GM18511 (cell line): ENCODE data around the gene MAP3K13.

ENCODE experiments used
- ATAC-seq: cut with Tn5 transposase; IDR thresholded peaks from one replicate; pipeline ENCODE4 v1.9.1; 2021; ENCODE audit warnings: mild to moderate bottlenecking, moderate library complexity; ENCODE audit not compliant: unreplicated experiment

MAP3K13 gene, protein sequence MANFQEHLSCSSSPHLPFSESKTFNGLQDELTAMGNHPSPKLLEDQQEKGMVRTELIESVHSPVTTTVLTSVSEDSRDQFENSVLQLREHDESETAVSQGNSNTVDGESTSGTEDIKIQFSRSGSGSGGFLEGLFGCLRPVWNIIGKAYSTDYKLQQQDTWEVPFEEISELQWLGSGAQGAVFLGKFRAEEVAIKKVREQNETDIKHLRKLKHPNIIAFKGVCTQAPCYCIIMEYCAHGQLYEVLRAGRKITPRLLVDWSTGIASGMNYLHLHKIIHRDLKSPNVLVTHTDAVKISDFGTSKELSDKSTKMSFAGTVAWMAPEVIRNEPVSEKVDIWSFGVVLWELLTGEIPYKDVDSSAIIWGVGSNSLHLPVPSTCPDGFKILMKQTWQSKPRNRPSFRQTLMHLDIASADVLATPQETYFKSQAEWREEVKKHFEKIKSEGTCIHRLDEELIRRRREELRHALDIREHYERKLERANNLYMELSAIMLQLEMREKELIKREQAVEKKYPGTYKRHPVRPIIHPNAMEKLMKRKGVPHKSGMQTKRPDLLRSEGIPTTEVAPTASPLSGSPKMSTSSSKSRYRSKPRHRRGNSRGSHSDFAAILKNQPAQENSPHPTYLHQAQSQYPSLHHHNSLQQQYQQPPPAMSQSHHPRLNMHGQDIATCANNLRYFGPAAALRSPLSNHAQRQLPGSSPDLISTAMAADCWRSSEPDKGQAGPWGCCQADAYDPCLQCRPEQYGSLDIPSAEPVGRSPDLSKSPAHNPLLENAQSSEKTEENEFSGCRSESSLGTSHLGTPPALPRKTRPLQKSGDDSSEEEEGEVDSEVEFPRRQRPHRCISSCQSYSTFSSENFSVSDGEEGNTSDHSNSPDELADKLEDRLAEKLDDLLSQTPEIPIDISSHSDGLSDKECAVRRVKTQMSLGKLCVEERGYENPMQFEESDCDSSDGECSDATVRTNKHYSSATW

DNA sequence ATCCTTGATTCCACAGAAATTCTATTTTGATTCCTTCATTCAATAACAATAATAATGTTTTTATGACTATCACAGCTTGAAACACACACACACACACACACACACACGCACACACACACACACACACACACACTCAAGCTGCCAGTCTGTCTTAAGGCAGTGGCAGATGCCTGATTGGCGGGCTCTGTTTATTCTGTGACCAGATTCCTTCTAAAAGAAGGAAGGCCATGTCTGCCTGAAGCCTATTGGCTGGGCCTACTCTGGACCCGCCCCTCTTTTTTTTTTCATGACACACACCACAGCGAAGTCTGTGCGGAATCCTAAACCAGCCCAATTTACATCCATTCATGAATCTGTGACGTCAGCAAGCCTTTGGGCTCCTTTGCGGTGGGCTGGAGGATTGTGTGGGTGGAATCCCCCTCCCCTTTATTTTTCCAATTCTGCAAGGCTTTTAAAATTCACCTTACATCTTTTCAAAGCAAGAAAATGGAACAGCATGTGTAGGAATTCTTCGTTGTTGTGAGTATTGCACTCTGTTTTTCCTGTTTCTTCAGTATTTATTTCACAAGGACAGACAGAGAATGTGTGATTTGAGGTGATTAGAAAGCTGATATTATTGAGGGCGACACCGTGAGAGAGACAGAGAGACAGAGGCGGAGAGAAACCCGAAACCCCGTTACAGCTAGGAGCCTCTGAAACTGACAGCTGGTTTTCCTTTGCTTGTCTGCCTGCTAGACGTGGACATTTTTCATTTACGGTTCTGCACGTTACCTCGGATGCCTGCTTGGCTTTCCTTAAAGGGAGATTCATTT, at the start of gene MAP3K13:
Gene MAP3K13 (plus strand): TSS at position 287 of the 812 bp plus-strand sequence. CDS start 65,446 bp downstream, outside the sequence.
- ATAC-seq, result peak; percentile 96

DNA sequence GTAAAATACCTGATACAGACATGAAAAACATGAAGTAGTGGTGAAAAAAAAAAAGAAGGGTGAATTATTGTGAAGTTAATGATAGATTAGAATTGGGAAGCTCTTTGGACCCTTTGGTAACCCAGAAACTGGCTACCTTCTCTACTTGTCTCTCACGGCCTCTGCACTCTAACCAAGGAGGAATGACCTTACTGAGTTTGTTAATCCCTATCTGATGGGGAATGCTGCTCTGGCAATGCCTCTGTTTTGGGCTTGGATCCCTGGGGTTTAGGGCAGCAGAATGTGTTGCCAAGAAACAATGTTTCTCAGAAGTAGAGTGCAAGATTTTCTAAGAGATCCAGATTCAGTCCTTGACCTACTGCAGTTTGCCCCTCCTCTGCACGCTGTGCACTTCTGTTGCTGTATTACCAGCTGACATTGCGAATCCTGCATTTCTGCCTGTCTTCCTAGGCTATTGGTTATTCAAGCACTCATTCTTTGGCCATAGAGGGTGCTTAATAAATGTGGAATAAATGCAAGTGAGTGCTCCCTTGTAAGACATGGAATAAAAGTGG, 49.2 kb upstream of the MAP3K13 start:
- no peak for ATAC-seq

DNA sequence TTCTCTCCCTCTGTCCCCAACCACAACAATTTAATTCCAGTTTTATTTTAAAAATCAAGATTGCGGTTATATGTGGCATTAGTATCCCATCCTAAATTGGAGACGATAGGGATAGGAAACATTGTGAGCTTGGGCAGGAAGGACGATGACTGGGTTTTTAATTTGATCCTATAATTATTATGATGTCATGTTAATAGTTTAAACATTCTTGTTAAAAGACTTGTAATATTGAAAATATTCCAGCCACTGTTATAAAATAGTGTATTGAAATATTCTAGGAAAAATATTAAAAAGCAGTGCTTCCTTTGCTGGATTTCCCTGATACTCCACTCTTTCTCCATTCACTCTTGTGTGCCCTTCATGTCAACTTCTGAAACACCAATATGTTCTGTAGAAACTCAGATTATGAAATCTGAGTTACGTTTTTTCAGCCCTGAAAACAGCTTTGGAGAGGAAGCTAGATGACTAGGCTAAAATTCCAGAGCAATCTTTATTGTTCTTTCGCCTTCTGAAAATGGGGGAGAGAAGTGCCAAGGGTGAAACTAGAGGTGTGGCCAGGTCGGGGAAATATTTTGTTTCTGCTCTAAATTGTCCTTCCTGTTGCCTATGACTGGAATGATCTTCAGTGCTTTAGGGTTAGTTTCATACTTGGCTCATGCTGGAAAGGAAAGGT, 46.1 kb upstream of the MAP3K13 start:
- no peak for ATAC-seq

DNA sequence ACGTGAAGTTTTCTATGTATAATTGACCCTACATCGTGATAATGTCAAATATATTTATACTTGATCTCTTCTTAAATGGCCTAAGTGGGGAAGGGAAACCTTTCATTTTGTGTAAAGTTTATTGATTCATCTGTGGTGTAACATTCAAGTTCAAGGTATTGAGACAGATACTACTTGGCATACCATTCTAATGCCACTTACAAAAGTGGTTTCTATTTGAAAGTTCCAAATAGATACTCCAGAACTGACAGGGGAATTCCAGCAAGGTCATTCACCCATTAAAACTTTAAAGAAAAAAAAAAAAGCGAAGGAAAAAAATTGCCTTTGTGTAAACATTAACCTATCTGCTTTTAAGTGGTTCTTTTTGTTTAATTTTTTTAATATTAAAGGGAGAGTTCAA, 45.3 kb upstream of the MAP3K13 start:
- ATAC-seq, result no peak

DNA sequence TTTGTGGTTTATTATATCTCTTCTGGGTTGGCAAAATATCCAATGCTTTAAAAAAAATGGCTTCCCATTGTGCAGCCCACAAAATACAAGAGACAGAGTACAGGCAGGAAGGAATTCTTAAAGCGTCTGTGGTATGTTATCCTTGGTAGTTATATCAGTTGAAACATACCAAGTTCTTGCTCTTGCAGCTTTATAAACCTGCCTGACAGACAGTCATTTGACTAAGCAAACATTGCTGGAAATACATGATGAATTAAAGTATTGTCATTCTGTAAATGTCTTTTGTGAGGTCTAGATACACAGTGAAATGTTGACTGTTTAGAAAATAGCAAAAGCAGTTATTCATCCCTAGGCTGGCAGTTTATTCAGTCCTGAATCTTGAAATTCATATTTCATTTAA, 44.8 kb upstream of the MAP3K13 start:
- no peak for ATAC-seq

DNA sequence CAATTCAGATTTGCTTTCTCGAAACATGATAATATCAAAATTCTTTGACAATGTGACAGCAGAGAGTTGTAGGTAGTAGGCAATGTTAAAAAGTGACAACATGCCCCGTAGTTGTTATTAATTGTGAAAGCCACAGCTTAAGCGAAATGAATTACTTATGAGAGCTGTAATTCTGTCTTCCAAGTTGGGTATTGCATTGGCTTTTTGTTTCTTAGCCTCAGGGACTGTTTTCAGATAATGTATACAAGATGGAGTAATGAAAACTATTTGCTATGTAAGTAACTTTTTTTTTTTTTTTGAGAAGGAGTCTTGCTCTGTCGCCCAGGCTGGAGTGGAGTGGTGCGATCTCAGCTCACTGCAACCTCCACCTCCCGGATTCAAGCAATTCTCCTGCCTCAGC, 43.1 kb upstream of the MAP3K13 start:
- no peak for ATAC-seq

DNA sequence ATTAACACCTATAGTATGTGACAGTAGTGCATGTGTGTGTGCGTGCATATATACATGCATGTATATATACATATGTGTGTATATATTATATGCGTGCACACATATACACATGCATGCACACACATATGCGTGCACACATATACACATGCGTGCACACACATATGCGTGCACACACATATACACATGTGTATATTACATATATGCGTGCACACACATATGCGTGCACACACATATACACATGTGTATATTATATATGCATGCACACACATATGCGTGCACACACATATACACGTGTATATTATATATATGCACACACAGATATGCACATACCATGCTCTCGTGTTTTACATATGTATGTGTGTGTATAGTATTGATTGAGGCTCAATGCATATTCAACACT, 42.0 kb upstream of the MAP3K13 start:
- no peak for ATAC-seq

DNA sequence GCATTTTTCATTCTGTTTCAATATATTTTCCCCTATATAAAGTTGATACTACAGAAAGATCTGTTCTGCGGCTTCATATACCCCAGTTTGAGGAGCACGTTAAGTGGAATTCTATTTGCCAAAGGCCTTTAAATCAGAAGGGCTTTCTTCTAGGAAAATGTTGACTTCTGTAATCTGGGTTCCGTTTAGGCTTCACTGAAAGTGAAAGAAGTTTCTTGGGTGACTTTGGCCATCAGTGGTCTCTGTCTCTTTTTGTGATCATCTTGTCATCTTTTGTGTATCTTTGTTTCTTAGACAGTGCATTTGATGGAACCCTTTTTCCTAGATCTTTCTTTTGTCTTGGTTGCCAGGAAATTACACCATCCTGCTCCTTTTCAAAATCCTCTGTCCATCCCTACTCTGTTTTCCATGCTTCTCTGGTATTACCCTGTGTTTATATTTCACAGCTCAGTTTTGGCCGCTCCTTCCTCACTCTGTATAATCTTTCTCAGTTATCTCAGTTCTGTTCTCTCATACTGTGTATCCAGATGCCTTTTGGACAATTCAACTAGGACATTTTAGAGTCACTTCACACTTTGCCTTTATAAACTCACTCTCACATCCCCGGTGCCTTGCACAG, 40.7 kb upstream of the MAP3K13 start:
- no peak for ATAC-seq

DNA sequence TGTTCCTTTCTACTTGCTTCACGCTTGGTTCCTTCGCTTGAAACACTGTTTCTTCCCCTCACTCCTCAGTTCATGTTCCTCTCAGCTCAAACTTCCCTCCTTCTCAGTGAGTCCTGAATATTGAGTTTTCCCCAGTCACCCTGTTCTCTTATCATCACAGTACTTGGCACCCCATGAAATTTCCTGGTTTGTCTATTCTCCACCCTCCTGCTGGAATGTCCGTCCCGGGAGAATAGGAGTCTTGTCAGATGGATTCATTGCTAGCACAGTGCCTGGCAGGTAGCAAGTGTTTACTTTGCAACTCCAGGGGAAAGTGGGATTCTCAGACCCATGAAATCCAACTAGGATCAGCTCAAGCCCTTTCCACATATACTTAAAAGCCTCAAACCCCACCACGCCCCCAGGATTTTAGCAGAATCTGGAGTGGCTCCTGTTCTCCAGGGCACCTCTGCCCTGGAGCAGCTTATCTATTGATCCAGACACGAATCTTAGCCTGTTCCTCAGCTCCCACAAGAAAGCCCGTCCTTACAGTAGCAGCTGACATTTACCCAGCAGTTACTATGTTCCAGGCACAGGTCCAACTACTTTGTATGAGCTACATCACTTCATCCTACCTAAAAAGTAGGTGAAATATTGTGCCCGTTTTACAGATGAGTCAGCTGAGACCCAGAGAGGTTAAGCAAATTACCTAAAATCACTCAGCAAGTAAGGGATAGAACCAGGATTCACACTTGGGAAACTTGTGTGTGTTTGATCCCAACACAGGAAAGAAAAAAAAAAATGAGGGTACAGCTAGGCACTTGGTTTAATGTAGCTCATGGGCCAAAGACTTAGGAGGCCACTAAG, 36.8 kb upstream of the MAP3K13 start:
- no peak for ATAC-seq

DNA sequence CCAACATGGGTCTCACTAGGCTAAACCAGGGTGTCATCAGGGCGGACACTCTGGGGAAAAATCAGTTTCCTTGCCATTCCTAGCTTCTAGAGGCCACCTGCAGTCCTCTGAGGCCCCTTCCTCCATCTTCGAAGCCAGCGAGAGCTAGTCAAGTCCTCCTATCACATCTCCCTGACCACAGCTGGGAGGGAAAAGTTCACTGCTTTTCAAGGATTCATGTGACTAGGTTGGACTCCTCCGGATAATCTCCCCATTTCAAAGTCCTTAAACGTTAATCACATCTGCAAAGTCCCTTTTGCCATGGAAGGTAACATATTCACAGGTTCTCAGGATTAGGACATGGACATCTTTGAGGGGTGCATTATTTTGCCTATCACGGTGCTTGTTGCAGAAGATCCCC, 35.9 kb upstream of the MAP3K13 start:
- ATAC-seq, result no peak

DNA sequence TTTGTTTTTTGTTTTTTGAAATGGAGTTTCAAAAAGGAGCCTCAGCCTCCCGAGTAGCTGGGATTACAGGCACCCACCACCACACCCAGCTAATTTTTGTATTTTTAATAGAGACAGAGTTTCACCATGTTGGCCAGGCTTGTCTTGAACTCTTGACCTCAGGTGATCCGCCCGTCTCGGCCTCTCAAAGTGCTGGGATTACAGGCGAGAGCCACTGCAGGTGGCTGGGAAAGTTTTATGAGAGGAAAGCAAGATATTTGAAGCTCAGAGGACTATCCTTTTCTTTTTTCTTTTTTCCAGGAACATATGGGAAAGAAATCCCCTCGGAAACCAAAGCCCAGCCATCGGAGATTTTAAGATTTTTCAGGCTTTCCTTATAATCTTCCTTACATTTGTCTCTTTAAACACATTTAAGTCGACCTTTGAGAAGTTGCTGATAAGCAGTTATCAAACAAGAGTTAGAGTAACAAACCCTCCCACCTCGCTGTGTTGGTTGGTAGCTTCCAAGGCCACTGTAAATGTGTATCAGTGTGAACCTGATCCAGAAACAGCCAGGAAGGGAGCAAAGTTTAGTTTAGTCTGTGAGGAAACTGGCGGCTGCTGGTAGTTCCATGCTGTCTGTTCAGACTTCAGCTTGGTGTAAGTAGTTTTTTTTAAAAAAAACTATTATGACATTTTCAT, 34.5 kb upstream of the MAP3K13 start:
- ATAC-seq, result no peak

DNA sequence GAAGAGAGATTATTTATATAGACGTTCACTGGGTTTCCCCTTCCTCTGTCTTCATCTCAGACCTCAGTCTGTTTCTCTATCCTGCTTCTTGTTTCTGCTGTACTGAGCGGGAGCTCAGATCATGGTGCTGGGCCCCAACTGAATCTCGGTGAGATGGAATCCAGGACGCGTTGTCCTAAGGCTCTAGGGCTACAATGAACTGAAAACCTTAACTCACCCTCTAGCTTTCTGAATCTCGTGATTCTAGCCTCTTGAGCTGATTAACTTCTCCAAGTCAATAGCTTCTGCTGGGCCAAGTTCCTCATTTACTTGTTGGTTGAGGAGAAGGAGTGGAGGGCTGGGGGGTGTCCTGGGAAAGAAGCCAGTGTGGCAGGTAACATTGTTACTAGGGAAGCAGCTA, 32.7 kb upstream of the MAP3K13 start:
- no peak for ATAC-seq

DNA sequence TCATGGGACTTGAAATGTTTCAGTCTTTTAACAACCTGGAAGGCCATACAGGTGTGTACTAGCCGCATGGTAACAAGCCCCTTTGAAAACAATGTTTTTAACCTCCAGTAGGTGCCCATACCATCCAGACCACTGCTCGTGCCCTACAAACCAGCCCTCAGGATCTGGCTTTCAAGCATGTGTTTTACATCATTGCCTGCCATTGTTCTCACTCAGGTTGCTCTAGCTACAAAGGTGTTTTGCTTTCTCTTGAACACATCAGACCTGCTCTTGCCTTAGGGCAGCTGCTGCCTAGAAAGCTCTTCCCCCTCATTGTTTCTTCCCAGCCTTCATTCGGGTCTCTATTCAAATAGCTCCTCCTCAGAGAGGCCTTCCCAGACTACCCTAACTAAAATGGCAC, 32.3 kb upstream of the MAP3K13 start:
- ATAC-seq, result no peak

DNA sequence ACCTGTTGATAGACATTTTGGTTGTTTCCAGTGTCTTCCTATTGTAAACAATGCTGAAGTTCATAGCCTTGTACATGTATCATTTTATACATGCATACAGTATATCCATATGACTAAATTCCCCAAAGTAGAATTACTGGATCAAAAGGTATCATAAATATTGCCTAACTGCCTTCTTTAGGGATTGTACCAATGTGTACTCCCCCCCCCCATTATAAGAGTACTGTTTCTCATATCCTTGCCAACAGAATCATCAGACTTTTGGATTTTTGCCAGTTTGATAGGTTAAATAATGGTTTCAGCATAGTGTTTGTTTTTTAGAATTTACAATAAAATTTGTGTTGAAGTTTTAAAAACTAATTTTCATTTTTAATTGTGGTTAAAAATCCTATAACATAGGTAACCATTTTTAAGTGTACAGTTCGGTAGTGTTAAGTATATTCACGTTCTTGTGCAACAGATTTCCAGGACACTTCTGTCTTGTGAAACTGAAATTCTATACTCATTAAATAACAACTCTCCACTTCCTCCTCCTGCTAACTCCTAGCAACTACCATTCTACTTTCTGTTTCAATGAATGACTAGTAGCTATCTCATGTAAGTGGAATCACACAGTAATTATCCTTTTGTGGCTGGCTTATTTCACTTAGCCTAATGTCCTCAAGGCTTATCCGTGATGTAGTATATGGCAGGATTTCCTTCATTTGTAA, 30.8 kb upstream of the MAP3K13 start:
- ATAC-seq, result peak; percentile 99

DNA sequence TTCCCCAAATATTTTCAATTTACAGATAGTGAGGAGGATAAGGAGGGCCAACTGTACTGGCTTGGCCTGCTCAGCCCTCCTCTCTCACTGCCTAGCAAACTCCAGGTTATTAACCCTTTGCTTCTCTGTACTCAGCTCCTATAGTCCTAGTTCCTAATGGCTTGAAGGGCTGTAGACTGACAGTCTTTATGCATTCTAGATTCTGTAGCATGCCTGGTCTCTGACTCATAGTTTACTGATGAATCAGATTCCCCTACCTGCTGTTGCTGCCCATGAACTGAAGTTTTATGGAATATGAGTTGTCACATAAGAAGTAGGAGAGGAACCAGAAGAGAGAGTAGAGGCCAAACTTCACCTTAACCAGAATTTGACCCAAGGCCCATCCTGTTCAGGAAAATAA, 27.1 kb upstream of the MAP3K13 start:
- ATAC-seq, result no peak

DNA sequence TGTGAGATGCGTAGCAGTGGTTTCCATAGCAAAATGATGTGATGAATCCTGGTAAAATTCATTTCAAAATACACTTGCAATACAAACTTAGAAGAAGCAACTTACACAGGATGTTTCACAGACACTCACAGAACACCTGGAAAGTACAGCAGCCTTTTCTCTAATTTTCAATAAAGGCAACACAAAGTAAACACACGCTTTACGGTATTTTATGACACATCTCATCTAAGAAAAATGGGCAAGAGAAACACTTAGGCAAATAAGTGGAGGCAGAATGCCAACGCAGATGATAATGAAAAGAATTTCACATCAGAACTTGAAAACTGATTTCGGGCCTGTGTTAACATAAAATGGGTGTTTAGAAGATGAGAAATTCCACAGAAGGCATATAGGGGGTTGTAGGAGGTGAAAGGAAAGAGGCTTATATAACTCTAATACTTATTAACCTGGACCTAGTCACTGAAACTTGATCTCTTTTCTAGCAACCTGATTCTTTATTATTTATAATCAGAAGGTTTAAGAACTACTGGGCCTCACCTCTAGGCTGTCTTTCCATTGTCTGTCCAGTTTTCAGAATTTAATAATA, 25.6 kb upstream of the MAP3K13 start:
- no peak for ATAC-seq

DNA sequence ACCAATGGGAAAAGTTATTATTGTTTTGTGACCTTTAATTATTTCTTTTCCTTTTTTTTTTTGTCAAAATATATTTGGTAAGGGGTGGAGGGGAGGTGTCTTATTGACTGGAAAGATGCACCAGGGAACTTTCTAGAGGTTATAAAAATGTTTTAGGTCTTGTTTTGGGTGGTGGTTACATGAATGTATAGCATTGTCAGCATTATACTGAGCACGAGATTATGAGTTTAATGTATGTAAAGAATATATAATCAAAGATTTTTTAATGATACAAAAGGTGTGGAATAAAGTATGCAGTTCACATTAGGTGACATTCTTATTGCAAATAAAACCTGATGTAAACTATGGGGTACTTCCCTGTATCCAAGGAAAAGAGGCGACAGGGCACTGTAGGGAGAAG, 23.0 kb upstream of the MAP3K13 start:
- ATAC-seq, result no peak
